HG03457 (cell line): ENCODE results near the gene ZNF234.
"Not testable (repeated sequence)": the region's sequence is repeated elsewhere in the genome, so short reads cannot be mapped to it uniquely, and the experiment has no call there.

Experiments used
- ATAC-seq: cut with Tn5 transposase; IDR thresholded peaks from one replicate; pipeline ENCODE4 v1.9.1; 2021; ENCODE audit warnings: moderate number of reproducible peaks; ENCODE audit not compliant: unreplicated experiment

ZNF234 gene

DNA sequence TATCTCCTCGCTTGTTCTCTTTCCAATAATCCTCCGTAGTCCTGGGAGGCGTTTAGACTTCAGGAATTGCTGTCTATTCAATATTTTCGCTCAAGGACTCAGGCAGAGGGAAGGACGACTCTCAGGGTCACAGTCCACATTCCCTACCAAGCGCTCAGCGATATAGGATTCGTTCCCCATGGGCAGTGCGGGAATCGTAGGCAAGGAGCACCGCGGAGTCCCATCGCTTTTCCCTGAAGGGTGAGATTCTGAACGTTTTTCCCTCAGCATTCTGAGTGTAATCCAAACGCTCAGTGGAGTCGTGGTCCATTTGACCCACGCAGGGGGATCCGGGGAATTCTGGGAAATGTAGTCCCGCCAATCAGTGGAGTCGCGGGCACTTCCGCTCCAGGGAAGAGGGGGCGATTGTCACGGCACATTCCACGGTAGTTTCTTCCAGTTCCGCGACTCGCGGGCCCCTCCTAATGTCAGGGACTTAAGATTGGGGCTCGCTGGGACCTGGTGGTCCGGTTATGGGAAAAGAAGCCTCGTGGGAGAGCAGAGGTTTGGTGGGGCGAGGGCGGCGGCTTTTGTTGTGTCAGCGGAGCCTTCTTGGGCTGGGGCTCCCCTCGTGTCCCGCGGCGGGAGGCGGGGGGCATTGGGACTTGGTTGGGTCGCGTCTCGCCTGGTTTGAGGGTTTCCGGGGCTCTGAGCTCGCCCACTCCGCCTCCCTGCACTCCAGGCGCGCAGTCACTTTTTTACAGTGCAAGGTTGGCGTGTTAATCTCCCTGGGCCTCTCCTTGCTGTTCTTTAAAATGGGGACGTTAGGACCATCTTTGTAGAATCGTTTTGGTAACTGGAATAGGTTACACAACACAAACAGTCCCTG is at the start of gene ZNF234:
Gene ZNF234 (plus strand): TSS at position 364 of the 868 bp plus-strand sequence. CDS start 3,079 bp downstream, outside the sequence.
- ATAC-seq: no peak

DNA sequence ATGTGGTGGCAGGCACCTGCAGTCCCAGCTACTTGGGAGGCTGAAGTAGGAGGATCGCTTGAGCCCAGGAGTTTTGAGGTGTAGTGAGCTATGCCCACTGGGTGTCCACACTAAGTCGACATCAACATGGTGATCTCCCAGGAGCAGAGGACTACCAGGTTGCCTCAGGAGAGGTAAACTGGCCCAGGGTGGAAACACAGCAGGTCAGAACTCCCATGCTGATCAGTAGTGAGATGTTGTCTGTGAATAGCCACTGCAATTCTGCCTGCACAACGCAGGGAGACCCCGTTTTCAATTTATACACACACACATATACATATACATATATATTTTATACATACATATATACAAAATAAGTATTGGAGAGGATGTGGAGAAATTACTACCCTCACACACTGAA is 49.2 kb upstream of the ZNF234 start:
- ATAC-seq: no peak

DNA sequence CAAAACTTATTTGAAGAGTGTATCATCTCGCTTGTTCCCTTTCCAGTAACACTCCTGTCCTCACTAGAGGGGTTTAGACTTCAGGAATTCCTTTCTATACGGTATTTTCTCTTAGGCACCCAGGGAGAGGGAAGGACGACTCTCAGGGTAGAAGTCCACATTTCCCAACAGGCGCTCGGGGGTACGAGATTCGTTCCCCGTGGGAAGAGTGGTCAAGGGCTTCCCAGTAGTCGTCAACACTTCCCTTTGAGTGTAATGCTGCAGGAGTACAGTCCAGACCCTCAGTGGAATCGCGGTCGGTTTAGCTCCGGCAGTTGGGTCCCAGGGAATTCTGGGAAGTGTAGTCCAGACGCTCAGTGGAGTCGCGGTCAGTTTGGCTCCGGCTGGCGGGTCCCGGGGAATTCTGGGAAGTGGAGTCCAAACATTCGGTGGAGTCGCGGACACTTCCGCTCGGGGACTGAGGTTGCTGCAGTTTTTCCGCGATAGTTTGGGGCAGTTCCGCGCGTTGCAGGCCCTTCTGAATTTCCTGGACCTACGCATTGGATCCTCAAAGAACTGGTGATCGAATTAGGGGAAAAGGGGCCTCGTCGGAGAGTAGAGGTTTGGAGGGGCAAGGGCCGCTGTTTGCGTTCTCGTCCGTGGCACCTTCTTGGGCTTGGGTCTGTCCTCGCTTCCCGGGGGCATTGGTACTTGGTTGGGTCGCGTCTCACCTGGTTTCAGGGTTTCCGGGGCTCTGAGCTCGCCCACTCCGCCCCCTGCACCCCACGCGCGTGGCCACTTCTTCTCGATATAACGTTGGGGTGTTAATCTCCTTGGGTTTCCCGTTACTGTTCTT is 47.2 kb upstream of the ZNF234 start, which contains the start of gene ZNF224:
Gene ZNF224 (plus strand): TSS at position 431 of the 835 bp plus-strand sequence. CDS start 3,513 bp downstream, outside the sequence.
- peak; percentile 51 for ATAC-seq

DNA sequence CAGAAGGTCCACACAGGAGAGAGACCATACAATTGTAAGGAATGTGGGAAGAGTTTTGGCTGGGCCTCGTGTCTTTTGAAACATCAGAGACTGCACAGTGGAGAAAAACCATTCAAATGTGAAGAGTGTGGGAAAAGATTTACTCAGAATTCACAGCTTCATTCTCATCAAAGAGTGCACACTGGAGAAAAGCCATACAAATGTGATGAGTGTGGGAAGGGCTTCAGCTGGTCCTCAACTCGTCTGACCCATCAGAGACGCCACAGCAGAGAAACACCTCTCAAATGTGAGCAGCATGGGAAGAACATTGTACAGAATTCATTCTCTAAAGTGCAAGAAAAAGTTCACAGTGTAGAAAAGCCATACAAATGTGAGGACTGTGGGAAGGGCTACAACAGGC is 33.6 kb upstream of the ZNF234 start:
- no peak for ATAC-seq

DNA sequence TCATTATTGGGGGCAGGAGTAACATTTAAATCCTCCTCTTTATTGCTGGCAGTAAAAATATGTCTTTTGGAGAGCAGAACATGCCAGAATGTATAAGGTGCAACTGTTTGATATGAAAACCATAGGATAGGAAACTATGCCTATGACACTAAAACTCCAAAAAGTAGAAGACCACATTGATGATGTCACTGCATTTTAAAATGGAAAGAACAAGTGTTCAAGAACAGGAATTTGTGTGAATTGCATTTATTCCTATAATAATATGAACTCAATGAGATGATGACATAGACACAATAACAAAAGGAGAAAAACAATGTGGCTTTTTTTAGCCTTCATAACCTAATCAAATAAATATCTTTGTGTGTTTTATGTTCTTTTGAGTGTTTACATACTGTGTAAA is 31.9 kb upstream of the ZNF234 start:
- no peak for ATAC-seq

DNA sequence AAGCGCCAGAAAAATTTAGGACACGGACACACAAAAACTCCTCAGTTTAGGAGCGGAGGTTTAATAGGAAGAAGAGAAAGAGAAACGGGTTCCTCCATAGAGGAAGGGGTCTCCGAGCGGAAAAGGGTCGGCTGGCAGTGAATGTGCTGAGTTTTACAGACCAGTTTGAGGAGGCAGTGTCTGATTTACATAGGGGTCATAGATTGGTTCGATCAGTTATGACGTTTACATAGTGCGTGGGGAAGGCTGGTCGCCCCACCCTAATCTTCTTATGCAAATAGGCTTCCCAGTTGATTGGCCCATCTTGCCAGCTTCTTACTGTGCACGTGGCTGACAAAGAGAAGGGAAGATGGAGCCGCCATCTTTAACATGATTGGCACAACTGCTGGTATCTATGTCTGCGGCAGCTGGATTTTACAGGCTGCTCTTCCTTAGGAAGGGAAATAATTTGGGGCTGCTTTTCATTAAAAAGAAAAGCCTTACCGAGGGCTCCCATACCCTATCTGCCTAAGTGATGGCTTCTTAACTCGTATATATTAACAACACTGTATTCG is 29.4 kb upstream of the ZNF234 start:
- no peak for ATAC-seq

DNA sequence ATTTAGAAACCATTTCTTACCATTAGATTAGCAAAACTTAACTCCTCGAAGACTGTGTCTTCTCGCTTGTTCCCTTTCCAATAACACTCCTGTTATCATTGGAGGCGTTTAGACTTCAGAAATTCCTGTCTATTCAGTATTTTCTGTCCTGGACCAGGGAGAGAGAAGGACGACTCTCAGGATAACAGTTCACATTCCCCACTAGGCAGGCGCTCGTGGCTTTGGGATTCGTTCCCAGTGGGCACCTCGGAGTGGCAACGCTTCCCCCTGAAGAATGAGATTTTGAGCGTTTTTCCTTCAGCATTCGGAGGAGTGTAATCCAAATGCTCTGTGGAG is 28.6 kb upstream of the ZNF234 start:
- no peak for ATAC-seq

DNA sequence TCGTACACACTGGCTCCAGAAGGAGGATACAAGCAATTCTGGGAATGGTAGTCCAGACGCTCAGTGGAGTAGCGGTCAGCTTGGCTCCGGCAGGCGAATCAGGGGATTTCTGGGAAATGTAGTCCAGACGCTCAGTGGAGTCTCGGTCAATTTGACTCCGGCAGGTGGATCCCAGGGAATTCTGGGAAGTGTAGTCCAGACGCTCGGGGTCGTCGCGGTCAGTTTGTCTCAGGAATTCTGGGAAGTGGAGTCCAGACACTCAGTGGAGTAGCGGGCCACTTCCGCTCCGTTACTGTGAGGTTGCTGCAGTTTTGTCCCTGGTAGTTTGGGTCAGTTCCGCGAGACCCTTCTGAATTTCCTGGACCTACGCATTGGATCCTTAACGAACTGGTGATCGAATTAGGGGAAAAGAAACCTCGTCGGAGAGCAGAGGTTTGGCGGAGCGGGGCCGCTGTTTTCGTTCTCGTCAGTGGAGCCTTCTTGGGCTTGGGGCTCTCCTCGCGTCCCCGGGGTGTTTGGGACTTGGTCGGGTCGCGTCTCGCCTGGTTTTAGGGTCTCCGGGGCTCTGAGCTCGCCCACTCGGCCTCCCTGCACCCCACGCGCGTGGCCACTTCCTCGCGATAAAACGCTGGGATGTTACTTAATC is 28.1 kb upstream of the ZNF234 start, which contains the start of gene ZNF225:
Gene ZNF225 (plus strand): TSS at position 262 of the 646 bp plus-strand sequence. CDS start 2,429 bp downstream, outside the sequence.
- peak; percentile 81 for ATAC-seq

DNA sequence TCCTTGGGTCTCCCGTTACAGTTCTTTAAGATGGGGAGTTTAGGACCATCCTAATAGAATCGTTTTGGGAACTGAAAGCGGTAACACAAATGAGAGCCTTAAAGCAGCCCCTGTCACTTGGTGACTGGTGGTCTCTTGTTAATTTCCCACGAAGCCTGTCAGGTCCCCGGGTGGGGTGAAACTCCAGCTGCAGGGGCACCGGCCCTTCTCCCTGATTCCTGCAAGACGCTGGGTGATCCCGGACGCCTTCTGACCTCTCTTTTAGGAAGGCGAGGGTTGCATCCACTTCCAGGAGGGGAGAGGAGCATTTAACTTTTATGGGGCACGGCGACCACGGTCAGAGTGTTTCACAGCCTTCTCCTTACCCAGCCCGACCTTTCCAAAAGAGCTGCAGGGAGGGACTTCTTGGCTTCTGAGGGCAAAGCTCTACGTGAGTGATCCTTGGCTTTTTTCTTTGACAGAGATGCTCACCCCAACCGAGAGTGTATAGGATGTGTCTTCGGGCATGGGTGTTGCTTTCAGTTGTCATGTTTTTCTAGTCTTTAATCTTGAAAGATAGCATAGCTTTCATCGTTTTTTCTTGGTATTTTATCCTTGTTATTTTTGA is 27.5 kb upstream of the ZNF234 start:
- ATAC-seq: no peak

DNA sequence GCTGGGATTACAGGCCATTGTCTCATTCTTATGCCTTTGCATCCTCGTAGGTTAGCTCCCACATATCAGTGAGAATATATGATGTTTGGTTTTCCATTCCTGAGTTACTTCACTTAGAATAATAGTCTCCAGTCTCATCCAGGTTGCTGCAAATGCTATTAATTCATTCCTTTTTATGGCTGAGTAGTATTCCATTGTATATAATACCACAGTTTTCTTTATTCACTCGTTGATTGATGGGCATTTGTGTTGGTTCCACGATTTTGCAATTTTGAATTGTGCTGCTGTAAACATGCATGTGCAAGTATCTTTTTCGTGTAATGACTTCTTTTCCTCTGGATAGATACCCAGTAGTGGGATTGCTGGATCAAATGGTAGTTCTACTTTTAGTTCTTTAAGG is 20.2 kb upstream of the ZNF234 start:
- not testable (repeated sequence) for ATAC-seq

DNA sequence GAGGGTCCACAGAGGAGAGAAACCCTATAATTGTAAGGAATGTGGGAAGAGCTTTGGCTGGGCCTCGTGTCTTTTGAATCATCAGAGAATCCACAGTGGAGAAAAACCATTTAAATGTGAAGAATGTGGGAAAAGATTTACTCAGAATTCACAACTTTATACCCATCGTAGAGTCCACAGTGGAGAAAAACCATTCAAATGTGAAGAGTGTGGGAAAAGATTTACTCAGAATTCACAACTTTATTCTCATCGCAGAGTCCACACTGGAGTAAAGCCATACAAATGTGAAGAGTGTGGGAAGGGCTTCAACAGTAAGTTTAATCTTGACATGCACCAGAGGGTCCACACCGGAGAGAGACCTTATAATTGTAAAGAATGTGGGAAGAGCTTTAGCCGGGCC is 9.4 kb upstream of the ZNF234 start:
- ATAC-seq: no peak

DNA sequence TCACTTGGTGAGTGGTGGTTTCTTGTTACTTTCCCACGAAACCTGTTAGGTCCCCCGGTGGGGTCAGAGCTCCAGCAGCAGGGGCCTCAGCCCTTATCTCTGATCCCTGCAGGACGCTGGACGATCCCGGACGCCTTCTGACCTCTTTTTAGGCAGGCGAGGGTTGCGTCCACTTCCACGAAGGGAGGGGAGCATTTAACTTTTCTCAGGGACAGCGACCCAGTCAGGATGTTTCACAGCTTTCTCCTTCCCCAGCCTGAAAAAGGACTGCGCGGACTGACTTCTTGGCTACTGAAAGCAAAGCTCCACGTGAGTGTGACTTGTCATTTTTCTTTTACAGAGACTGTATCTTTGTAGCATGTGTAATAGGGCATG is 692 bp downstream of the ZNF234 start:
- ATAC-seq: no peak

DNA sequence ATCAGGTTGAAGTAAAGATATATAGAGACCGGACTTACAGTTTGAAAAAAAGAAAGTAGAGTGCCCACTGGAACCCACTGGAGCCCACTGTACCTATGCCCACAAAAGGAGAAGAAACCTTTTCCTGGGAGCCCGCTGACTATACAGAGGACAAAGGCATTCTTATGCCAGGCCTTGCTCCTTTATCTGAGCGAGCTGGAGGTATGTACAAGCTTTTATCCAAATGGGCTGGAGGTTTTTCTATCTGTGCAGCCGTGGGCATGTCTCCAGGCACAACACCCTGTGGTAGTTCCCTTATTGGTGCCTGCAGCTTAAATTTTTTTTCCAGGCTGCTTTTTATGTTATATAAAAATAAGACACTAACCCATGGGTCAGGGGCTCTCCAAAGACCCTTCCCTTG is 8.4 kb downstream of the ZNF234 start:
- no peak for ATAC-seq

DNA sequence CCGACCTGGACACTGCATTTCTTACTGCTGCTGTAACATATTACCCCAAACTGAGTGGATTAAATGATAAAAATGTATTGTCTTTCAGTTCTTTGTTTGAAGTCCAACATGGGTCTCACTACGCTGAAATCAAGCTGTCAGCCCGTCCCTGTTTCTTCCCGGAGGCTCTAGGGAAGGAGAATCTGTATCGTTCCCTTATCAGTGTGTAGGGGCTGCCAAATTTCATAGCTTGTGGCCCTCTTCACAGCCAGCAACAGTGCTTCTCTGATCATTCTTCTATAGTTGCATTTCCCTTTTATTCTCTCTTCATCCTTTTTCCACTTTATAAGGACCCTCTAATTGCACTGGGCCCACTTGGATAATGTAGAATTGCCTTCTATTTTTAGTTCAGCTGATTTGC is 10.1 kb downstream of the ZNF234 start:
- ATAC-seq: no peak

DNA sequence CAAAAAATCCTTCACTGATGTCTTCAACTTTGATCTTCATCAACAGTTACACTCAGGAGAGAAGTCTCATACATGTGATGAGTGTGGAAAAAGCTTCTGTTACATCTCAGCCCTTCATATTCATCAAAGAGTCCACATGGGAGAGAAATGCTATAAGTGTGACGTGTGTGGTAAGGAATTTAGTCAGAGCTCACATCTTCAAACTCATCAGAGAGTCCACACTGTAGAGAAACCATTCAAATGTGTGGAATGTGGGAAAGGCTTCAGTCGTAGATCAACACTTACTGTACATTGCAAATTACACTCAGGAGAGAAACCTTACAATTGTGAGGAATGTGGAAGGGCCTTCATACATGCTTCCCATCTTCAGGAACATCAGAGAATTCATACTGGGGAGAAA is 15.1 kb downstream of the ZNF234 start:
- ATAC-seq: no peak

DNA sequence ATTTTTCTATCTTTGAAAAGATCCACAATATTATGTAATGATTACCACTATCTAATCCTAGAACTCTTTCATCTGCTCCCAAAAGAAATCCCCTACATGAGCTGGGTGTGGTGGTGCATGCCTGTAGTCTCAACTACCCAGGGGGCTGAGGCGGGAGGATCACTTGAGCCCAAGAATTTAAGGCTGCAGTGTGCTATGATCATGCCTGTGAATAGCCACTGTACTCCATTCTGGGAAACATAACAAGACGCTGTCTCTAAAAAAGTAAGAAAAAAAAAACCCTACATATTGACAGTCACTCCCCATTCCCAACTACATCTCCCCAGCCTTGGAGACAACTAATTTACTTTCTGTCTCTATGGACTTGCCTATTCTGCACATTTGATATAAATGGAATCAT is 22.4 kb downstream of the ZNF234 start:
- no peak for ATAC-seq

DNA sequence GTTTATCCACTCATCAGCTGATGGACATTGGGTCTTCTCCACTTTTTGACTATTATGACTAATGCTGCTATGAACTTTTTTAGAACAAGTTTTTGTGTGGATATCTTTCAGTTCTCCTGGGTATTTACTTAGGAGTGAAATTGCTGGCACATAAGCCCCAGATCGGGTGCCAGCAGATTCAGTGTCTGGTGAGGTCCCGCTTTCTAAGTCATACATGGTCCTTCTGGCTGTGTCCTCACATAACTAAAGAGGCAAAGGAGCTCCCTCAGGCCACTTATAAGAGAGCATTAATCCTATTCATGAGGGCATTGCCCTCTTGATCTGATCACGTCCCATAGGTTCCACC is 22.9 kb downstream of the ZNF234 start:
- ATAC-seq: no peak

DNA sequence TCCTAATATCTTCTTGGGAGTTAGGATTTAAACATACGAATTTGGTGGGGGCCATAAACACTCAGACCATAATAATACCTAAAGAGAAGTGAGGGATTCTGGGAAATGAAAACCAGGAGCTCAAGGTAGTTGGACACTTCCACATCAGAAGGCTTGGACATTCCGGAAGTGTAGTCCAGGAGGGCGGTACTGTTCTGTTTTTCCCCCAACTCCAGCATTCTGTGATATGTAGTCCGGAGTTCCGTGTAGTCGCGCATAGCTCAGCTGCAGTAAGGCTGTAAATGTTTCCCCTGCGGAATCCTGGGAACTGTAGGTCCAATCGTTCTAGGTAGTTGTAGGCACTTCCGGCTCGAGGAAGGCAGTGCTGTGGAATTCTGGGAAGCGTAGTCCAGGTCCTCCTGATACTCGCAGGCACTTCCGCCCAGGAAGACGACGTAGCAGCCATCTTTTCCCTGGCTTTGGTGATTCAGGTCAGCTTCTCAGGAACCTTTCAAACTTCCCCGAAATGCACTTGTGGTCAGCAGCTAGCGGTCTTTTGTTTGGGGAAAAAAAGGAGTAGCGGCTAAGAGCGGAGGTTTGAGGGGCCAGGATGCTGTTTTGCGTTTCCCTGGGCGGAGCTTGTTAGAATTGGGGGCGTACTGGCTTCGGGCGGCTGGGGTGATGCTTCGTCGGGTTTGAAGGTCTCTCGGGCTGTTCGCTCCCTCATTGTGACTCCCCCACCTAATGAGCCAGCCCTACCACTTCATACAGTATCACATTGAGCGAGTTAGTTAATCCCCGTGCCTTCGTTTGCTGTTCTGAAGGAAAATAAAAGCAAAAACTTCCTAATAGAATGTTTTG is 23.5 kb downstream of the ZNF234 start, which contains the start of gene ZNF226:
Gene ZNF226 (plus strand): TSS at position 428 of the 840 bp plus-strand sequence. CDS start 4,981 bp downstream, outside the sequence.
- ATAC-seq: peak; percentile 66

DNA sequence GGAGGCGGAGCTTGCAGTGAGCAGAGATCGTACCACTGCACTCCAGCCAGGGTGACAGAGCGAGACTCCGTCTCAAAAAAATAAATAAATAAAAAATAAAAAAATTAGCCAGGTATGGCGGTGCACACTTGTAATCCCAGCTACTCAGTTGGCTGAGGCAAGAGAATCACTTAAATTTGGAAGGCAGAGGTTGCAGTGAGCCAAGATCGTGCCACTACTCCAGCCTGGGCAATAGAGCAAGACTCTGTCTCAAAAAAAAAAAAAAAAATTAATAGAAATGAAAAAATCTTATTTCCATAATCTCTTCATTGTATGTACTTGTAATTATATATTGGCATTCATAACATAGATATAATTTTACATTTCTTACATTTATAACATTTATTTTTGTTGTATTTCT is 29.3 kb downstream of the ZNF234 start:
- ATAC-seq: not testable (repeated sequence)

DNA sequence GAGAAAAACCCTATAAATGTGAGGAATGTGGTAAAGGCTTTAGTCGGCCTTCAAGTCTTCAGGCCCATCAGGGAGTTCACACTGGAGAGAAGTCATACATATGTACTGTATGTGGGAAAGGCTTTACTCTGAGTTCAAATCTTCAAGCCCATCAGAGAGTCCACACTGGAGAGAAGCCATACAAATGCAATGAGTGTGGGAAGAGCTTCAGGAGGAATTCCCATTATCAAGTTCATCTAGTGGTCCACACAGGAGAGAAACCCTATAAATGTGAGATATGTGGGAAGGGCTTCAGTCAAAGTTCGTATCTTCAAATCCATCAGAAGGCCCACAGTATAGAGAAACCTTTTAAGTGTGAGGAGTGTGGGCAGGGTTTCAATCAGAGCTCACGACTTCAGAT is 35.2 kb downstream of the ZNF234 start:
- no peak for ATAC-seq
